Testis (tissue), 2 donors: ENCODE measurements around the gene BCL11A.

Source experiments
- CTCF ChIP-seq, 3 experiments: fragments of 450-650 bp in 2 of 3; fragments of 200-600 bp in 1 of 3; sonication (generic) in 1 of 3; IDR thresholded peaks; one replicate each; pipeline ENCODE4 v1.5.1; 2016 to 2019; ENCODE audit warnings: antibody characterized with exemption in 3 of 3, mild to moderate bottlenecking in 2 of 3, moderate library complexity in 1 of 3
- POLR2A ChIP-seq: fragments of 450-650 bp; IDR thresholded peaks from one replicate; pipeline ENCODE4 v1.6.1; 2017; ENCODE audit warnings: antibody characterized with exemption, mild to moderate bottlenecking, moderate library complexity

GRCh38 chr2:60490441-60490840 is 63.0 kb downstream of the BCL11A start:
- no peak for TF ChIP-seq CTCF (IDR thresholded peaks at IDR 0.05)
- no peak for TF ChIP-seq POLR2A
